GM18867 (cell line): ENCODE measurements around the gene COPB1.

Experiments
- ATAC-seq: cut with Tn5 transposase; IDR thresholded peaks from one replicate; pipeline ENCODE4 v1.9.1; 2021; ENCODE audit warnings: mild to moderate bottlenecking, moderate library complexity; ENCODE audit not compliant: unreplicated experiment

Gene COPB1

GRCh38 chr11:14506532-14506931 lies 6.9 kb upstream of the COPB1 start:
- ATAC-seq, result no peak

- no peak for ATAC-seq
Observed at GRCh38 chr11:14503023-14503422, 3.4 kb upstream of the COPB1 start.

GRCh38 chr11:14502039-14502438 lies 2.4 kb upstream of the COPB1 start:
- no peak for ATAC-seq

GRCh38 chr11:14500181-14500651 lies 605 bp upstream of the COPB1 start:
- ATAC-seq, result peak; percentile 66

- peak; percentile 19 for ATAC-seq
Observed at GRCh38 chr11:14499178-14499559, 442 bp downstream of the COPB1 start.

DNA sequence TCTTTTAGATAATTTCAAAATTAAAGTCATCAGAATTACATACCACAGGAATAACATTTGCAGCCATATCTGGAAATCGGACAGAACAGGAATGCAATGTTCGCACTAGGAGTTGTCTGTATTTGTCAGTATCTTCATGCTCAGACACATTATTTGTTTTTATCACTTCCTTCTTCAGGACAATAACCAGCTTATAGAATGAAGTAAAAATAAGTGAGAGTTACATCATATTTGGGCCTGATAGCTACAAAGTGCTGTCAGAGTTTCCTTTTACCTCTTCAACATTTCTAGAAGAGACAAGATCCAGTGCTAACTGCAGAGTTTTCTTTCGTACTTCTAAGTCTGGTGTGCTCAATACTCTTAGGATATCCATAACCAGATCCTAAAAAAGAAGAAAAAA lies 18.9 kb downstream of the COPB1 start:
- no peak for ATAC-seq

GRCh38 chr11:14471127-14471526 lies 28.5 kb downstream of the COPB1 start:
- no peak for ATAC-seq

- no peak for ATAC-seq
Observed at GRCh38 chr11:14463623-14464022, 36.0 kb downstream of the COPB1 start.

DNA sequence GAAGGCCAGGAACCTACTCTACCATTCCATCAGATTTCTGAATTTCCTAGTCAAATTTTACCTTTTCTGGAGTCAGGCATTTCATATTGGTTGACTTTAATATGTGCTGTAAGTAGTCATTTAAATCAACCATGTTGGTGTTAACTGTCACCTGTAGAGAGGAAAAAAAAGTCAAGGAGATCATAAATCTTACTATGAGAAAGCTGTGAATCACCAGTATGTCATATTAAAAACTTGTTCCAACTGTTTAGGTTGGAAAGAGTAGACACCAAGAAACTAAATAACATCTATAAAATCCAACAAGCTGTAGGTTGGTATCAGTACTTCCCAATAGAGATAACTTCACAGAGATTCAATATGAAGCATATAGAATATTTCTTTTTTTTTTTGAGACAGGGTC lies 39.5 kb downstream of the COPB1 start:
- no peak for ATAC-seq

DNA sequence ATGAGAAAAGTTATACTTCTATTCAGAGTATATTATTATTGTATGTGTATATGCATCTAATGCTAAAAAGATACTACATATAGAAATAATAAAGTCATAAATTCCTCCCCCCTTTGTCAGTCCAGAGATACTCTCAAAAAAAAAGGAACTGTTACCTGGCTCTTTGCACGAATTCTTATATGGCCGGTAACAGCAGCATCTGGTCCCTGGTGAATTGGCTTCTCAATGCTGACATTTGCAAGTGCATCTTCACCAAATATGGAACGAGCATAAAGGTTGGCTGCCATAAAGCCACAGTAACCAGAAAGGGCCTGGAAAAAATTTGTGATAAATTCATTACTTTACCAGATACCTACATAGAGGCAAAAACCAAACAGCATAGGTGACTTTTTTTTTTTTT lies 41.2 kb downstream of the COPB1 start:
- ATAC-seq, result no peak

- no peak for ATAC-seq
Observed at GRCh38 chr11:14455648-14456430, 43.8 kb downstream of the COPB1 start.

DNA sequence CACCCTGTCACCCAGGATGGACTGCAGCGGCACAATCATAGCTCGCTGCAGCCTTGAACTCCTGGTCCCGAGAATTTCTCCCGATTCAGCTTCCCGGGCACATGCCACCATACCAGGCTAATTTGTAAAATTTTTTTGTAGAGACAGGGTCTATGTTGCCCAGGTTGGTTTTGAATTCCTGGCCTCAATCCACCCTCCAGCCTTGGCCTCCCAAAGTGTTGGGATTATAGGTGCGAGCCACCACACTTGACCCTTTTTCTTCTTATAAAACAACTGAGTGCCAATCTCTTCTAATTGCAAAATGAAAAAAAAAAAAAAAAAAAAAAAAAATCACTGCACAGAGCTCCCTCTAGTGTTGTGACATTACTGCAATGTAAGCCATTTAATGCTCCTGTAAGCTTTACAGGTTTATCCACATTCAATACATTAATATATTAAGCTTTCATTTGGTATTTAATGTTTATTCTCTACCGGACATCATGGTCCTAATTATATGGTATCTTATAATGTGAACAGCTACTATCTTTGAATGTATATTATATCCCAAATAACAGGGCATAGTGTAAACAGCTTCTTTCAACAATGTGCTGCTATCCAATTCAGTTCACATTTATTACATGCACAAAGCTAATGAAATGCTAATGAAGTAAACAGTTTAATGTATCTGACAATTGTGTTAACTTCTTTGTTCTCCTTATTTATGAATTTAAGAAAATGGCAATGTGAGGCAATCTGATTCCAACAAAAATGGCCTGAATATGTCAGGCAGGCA lies 44.6 kb downstream of the COPB1 start:
- ATAC-seq, result no peak

DNA sequence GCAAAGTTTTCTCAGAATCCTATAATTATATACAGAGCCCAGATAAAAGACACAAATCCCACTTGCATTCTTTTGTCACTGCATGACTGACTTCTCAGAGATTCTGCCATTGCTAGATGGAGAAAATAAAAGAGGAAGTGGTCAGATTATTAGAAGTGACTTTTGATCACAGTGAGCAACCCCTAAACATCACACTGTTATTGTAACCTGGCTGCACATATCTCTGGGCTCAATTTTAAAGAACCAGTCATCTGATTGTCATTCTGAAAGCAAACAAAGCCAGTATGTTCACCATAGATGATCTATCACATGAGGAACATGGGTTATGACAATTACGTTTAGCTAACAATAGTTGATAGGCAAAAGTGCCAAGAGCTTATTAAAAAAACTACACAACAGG lies 47.8 kb downstream of the COPB1 start:
- peak; percentile 55 for ATAC-seq

GRCh38 chr11:14449302-14449714 lies 50.3 kb downstream of the COPB1 start:
- ATAC-seq, result no peak

- no peak for ATAC-seq
Observed at GRCh38 chr11:14448240-14448639, 51.4 kb downstream of the COPB1 start.

GRCh38 chr11:14446701-14447169 lies 52.9 kb downstream of the COPB1 start:
- ATAC-seq, result no peak

- ATAC-seq, result no peak
Observed at GRCh38 chr11:14445542-14446530, 53.8 kb downstream of the COPB1 start.

GRCh38 chr11:14444441-14445189 lies 55.0 kb downstream of the COPB1 start:
- ATAC-seq, result no peak

GRCh38 chr11:14443638-14444037 lies 56.0 kb downstream of the COPB1 start:
- ATAC-seq, result no peak
